HG03571 (cell line): ENCODE results near the gene BACH2.

Experiments
- ATAC-seq: cut with Tn5 transposase; IDR thresholded peaks from one replicate; pipeline ENCODE4 v1.9.1; 2021; ENCODE audit not compliant: unreplicated experiment

BACH2 gene

GRCh38 chr6:90004511-90004910 lies 292.1 kb downstream of the BACH2 start:
- ATAC-seq, result no peak

- no peak for ATAC-seq
Measured at GRCh38 chr6:90003941-90004340, 292.7 kb downstream of the BACH2 start.

GRCh38 chr6:90003069-90003795 lies 293.4 kb downstream of the BACH2 start:
- no peak for ATAC-seq

GRCh38 chr6:90000864-90001731 lies 295.5 kb downstream of the BACH2 start:
- ATAC-seq, result no peak

- no peak for ATAC-seq
Measured at GRCh38 chr6:89999945-90000825, 296.5 kb downstream of the BACH2 start.

GRCh38 chr6:89999154-89999553 lies 297.5 kb downstream of the BACH2 start:
- no peak for ATAC-seq

GRCh38 chr6:89997456-89998445 lies 298.9 kb downstream of the BACH2 start:
- ATAC-seq, result no peak

- no peak for ATAC-seq
Measured at GRCh38 chr6:89993411-89993810, 303.2 kb downstream of the BACH2 start.

GRCh38 chr6:89992818-89993217 lies 303.8 kb downstream of the BACH2 start:
- ATAC-seq, result no peak

- ATAC-seq, result no peak
Measured at GRCh38 chr6:89989742-89990141, 306.9 kb downstream of the BACH2 start.

- ATAC-seq, result no peak
Measured at GRCh38 chr6:89987830-89988229, 308.8 kb downstream of the BACH2 start.

GRCh38 chr6:89987140-89987539 lies 309.5 kb downstream of the BACH2 start:
- no peak for ATAC-seq

GRCh38 chr6:89986650-89987074 lies 310.0 kb downstream of the BACH2 start:
- ATAC-seq, result no peak

- no peak for ATAC-seq
Measured at GRCh38 chr6:89985751-89986493, 310.7 kb downstream of the BACH2 start.

- ATAC-seq, result no peak
Measured at GRCh38 chr6:89984926-89985750, 311.5 kb downstream of the BACH2 start.

GRCh38 chr6:89980353-89980752 lies 316.3 kb downstream of the BACH2 start:
- no peak for ATAC-seq

GRCh38 chr6:89979481-89980119 lies 317.0 kb downstream of the BACH2 start:
- ATAC-seq, result no peak

- no peak for ATAC-seq
Measured at GRCh38 chr6:89978749-89979145, 317.9 kb downstream of the BACH2 start.
